Measurements from ENCODE around the gene NADSYN1.
A peak's percentile ranks its signal among the peaks of the same experiment; 100 is the strongest.
"Not testable (repeated sequence)": the region's sequence is repeated elsewhere in the genome, so short reads cannot be mapped to it uniquely, and the experiment has no call there.

Gene NADSYN1

DNA sequence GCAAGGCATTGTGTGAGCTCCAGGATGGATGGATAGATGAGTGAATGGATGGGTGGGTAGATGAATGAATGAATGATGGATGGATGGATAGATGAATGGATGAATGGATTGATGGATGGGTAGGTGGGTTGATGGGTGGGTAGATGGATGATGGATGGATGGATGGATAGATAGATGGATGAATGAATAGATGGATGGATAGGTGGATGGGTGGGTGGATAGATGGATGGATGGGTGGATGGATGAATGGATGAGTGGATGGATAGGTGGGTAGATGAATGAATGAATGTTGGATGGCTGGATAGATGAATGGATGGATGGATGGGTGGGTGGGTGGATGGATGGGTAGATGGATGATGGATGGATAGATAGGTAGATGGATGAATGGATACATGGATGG, 38.4 kb upstream of the NADSYN1 start:
- TF ChIP-seq, protein P1, sequence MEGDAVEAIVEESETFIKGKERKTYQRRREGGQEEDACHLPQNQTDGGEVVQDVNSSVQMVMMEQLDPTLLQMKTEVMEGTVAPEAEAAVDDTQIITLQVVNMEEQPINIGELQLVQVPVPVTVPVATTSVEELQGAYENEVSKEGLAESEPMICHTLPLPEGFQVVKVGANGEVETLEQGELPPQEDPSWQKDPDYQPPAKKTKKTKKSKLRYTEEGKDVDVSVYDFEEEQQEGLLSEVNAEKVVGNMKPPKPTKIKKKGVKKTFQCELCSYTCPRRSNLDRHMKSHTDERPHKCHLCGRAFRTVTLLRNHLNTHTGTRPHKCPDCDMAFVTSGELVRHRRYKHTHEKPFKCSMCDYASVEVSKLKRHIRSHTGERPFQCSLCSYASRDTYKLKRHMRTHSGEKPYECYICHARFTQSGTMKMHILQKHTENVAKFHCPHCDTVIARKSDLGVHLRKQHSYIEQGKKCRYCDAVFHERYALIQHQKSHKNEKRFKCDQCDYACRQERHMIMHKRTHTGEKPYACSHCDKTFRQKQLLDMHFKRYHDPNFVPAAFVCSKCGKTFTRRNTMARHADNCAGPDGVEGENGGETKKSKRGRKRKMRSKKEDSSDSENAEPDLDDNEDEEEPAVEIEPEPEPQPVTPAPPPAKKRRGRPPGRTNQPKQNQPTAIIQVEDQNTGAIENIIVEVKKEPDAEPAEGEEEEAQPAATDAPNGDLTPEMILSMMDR (IDR thresholded peaks at IDR 0.05; ENCODE audit: insufficient read depth, low read length, missing control alignments), result no peak
- POLR2A ChIA-PET, result no interaction called here
- H3K4me3 ChIP-seq (ENCODE audit: low read depth, low read length), result no peak overlapping the region
- CTCF ChIA-PET, result no interaction called here
- DNase-seq (ENCODE audit: low read depth, low spot score), result no peak

DNA sequence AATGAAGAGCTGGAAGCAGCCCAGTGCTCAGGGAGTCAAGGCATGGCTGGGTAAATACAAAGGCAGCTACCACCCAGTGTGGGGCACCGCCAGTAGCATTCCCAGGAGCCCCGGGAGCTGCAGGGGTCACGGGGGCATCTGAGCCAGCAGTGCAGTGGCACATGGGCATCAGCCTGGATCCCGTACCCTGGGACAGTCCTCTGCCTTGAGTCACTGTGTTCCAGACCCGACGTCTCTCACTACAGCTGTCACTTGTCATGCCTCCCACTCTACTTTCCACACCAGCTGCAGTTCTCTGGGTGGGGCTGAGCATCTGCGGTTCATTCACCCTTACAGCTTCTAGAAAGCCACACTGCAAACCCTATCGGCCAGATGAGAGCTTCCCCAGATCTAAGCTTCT, 34.4 kb upstream of the NADSYN1 start:
- ChIA-PET CTCF (interaction anchor here (1.3 to 1.7 kb wide), 2 partner anchors 10 to 951 kb away, joined by 5 to 7 read pairs; no protein-coding TSS in a partner anchor), POLR2A (no interaction called here)
- TF ChIP-seq, protein P1 (IDR thresholded peaks at IDR 0.05; ENCODE audit: insufficient read depth, low read length, missing control alignments), result no peak
- no peak overlapping the region for H3K4me3 ChIP-seq (ENCODE audit: low read depth, low read length)
- no peak for DNase-seq (ENCODE audit: low read depth, low spot score)

DNA sequence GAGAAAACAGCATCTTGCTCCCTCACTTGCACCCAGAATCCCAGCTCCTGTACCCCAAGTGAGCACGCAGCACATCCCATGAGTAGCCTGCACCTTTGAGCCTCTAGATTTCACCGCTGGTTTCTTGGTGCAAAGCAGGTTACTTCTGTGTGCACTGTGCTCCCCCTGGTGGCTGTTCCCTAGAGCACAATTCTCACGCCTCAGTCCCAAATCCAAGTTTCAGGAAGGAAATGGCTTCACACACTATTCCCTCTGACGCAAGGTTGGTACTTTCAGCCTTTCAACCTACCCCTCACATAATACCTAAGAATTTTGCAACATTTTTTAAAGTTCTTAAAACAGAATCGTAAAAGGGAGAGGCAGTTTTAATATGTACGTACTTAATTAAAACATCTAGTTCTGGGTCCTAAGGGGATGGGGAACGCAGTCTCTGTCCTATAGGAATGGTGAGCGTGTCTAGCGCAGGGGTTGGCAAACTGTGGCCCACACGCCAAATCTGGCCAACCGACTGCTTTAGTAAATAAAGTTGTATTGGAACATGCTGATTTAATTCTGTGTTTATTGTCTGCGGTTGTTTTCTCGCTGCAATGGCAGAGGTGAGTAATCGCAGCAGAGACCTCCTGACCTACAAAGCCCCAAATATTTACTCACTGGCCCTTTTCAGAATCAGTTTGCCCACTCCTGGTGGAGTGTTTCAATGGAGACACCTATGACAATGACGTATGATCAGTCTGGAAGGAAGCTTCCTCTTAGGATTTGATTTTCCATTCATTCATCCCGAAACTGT, 32.4 kb upstream of the NADSYN1 start:
- CTCF ChIA-PET, result interaction anchor here (0.9 to 1.5 kb wide), 8 partner anchors 12 to 953 kb away, joined by 3 to 7 read pairs (median 4); no protein-coding TSS in a partner anchor
- no peak overlapping the region for H3K4me3 ChIP-seq (ENCODE audit: low read depth, low read length)
- TF ChIP-seq, protein P1 (IDR thresholded peaks at IDR 0.05; ENCODE audit: insufficient read depth, low read length, missing control alignments), result peak; percentile 65
- POLR2A ChIA-PET, result no interaction called here
- DNase-seq (ENCODE audit: low read depth, low spot score), result no peak

DNA sequence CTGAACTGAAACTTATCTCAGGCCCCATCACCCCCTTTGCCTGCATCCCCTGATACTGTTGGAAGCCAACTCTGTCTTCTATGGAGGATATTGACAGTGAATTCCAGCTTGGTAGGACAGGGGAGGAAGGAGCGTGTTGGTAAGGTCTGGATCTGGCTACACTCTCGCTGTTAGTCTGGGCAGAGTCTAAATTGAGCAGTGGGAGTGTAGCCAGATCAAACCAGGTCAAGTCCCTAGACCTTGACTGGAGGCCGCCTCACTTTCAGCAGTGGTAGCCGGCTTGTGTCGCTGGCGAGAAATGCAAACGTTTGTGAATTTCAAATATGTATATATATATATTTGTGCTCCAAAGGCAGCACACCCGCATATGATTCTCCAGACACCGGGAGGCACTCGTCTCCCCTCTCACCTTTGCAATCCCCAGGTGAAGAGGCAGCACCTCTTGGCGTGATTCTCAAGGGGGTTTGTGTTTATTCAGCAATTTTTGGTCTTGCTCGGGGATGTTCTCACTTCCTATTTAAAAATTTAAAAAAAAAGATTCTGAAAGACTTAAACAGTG, 31.5 kb upstream of the NADSYN1 start:
- ChIA-PET POLR2A (no interaction called here), CTCF (interaction anchor here (1.0 to 1.4 kb wide), 3 partner anchors 11 to 953 kb away, joined by 3 to 4 read pairs (median 3); no protein-coding TSS in a partner anchor)
- DNase-seq (ENCODE audit: low read depth, low spot score), result no peak
- H3K4me3 ChIP-seq (ENCODE audit: low read depth, low read length), result no peak overlapping the region
- TF ChIP-seq, protein P1 (IDR thresholded peaks at IDR 0.05; ENCODE audit: insufficient read depth, low read length, missing control alignments), result no peak

DNA sequence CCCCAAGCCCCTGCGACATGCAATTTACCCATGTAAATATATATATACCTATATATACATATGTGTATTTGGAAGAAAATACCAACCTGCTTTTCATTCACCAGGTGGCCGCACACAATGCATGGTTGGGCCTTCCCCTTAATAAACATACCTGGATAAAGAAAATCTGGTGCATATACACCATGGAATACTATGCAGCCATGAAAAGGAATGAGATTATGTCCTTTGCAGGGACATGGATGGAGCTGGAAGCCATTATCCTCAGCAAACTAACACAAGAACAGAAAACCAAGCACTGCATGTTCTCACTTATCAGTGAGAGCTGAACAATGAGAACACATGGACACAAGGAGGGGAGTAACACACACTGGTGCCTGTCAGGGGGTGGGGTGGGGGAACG, 30.7 kb upstream of the NADSYN1 start:
- POLR2A ChIA-PET, result not testable (repeated sequence)

DNA sequence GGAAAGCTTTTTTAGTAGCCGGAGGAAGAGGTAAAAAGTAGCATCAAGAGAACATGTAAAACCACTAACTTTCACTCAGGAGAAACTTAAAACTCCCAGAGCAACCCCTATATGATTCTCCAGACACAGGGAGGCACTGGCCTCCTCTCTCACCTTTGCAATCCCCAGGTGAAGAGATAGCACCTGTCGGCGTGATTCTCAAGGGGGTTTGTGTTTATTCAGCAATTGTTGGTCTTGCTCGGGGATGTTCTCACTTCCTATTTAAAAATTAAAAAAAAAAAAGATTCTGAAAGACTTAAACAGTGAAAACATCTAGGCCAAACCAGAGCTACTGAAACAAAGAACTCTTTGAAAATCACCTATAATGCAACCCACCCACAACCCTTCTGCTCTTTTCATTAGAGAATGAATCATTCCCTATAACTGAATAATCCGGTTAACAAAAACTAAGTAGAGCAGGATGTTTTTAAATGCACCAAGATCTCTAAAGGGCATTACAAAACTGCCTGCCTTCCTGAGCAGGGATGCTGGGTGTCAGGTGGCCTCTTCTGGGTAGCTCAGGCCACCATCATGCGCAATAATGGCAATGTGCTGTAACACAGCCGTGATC, 29.7 kb upstream of the NADSYN1 start:
- no peak for DNase-seq (ENCODE audit: low read depth, low spot score)
- POLR2A ChIA-PET, result no interaction called here
- TF ChIP-seq, protein P1 (IDR thresholded peaks at IDR 0.05; ENCODE audit: insufficient read depth, low read length, missing control alignments), result no peak
- CTCF ChIA-PET, result no interaction called here
- H3K4me3 ChIP-seq (ENCODE audit: low read depth, low read length), result no peak overlapping the region

More for the DNA sequence above, 30.7 kb upstream of the NADSYN1 start:
- CTCF ChIA-PET, result interaction anchor here (1.4 kb wide), 1 partner anchor 954 kb away, joined by 3 read pairs; no protein-coding TSS in a partner anchor
- H3K4me3 ChIP-seq (ENCODE audit: low read depth, low read length); DNase-seq (ENCODE audit: low read depth, low spot score): not testable (repeated sequence)
